ENCODE data around the gene CDAN1. TPM values are rescaled to one million over a fixed set of nuclear protein-coding genes. Genes with fewer than 3 reads are reported as not detected.

Gene CDAN1
- polyA plus RNA-seq, 4 donors, result 16.8 to 18.9 (median 17.4) TPM

DNA sequence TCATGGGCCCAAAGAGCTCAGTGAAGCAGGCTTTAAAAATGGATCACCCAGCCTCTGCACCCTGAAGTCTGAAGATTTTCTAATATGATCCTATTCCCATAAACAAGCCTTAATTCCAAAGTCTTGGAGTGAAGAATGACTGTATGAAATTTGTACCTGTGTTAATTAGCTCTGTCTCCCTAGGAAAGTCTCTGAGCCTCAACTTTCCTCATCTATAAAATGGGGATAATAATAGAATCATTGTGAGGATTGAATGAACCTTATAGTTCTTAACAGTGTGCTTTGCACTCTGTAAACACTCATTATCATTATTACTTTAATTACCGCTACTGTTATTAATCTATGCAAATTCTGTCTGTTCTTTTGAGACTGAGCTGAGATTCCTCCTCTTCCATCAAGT is 61.9 kb downstream of the CDAN1 start:
- no peak for DNase-seq (ENCODE audit: low read depth in 4 of 4, low spot score in 3 of 4)

DNA sequence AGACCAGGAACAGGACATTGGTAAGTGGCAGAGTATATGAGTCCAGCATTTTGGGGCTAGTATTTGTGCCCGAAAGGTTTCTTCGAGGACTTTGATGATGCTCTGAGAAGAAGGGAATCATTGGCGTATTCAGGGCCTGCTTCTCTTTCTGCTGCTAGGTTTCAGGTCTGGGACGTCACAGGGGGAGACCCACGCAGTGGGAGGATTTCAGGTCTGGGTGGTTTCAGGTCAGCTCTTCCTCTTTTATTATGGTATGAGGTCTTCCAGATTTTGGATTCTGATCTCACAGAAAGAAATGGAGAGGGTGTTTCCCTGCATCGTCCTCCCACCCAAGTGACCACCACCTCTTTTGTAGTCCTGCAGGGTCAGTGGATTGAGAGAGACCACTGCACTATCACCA is 62.5 kb downstream of the CDAN1 start:
- DNase-seq (ENCODE audit: low read depth in 4 of 4, low spot score in 3 of 4), result no peak

Other genes with a start within 250 kb of the CDAN1 start
- gene ZNF106, start 246.0 kb downstream of the CDAN1 start, polyA plus RNA-seq (ENCODE audit: insufficient read length in 4 of 4), result 10 to 100 TPM; 41.9 to 52.5 (median 47.7) TPM
- 100 to 1,000 TPM in 3 of 4 donors, 10 to 100 TPM in 1; 92.7 to 120 (median 113) TPM for gene SNAP23, start 241.5 kb downstream of the CDAN1 start, polyA plus RNA-seq (ENCODE audit: insufficient read length in 4 of 4)
- gene LRRC57, start 188.3 kb downstream of the CDAN1 start, polyA plus RNA-seq (ENCODE audit: insufficient read length in 4 of 4), result 10 to 100 TPM; 20.3 to 21.9 (median 21.2) TPM
- gene HAUS2, start 188.3 kb downstream of the CDAN1 start, polyA plus RNA-seq (ENCODE audit: insufficient read length in 4 of 4), result 10 to 100 TPM; 22.0 to 32.6 (median 29.1) TPM
- 10 to 100 TPM in 1 of 4 donors, 1 to 10 TPM in 3; 8.0 to 10.2 (median 8.4) TPM for gene STARD9, start 161.5 kb downstream of the CDAN1 start, polyA plus RNA-seq (ENCODE audit: insufficient read length in 4 of 4)
- gene TTBK2, start 183.7 kb upstream of the CDAN1 start, polyA plus RNA-seq (ENCODE audit: insufficient read length in 4 of 4), result 10 to 100 TPM in 3 of 4 donors, 1 to 10 TPM in 1; 8.8 to 11.7 (median 10.8) TPM

All from right renal pelvis (tissue), 4 donors.